Testis (tissue), 3 donors: Measurements from ENCODE around the gene DNAJC13. TPM values are rescaled to one million over a fixed set of nuclear protein-coding genes. Genes with fewer than 3 reads are reported as not detected.

Experiments
- DNase-seq: peaks from one replicate; pipeline ENCODE4 v3.0.0-alpha.2; 2019
- H3K27ac ChIP-seq, 2 donors: fragments of 200-600 bp; sonication (generic); one replicate each; pipeline ENCODE4 v1.5.1; 2019
- H3K27me3 ChIP-seq: fragments of 200-600 bp; sonication (generic); one replicate; pipeline ENCODE4 v1.5.1; 2019
- H3K36me3 ChIP-seq: fragments of 200-600 bp; sonication (generic); one replicate; pipeline ENCODE4 v1.5.1; 2017; ENCODE audit warnings: low read depth; ENCODE audit errors: missing control alignments
- H3K4me1 ChIP-seq: fragments of 200-600 bp; sonication (generic); one replicate; pipeline ENCODE4 v1.5.1; 2019
- H3K4me3 ChIP-seq, 2 donors: fragments of 200-600 bp; sonication (generic); one replicate each; pipeline ENCODE4 v1.5.1; 2017 to 2019
- H3K9me3 ChIP-seq: fragments of 200-600 bp; sonication (generic); one replicate; pipeline ENCODE4 v1.5.1; 2017
- CTCF ChIP-seq, 3 experiments: fragments of 450-650 bp in 2 of 3; fragments of 200-600 bp in 1 of 3; sonication (generic) in 1 of 3; IDR thresholded peaks; one replicate each; pipeline ENCODE4 v1.5.1; 2016 to 2019; ENCODE audit warnings: antibody characterized with exemption in 3 of 3, mild to moderate bottlenecking in 2 of 3, moderate library complexity in 1 of 3
- POLR2A ChIP-seq: fragments of 450-650 bp; IDR thresholded peaks from one replicate; pipeline ENCODE4 v1.6.1; 2017; ENCODE audit warnings: antibody characterized with exemption, mild to moderate bottlenecking, moderate library complexity
- WGBS, 2 donors: methylation state at CpG; one replicate each; pipeline ENCODE4 v1.1.5; 2018; 5-methylcytosine and 5-hydroxymethylcytosine counted together
- intact Hi-C: fragments of 100-400 bp; cut with DNase I; formaldehyde crosslinking; loops from one replicate; pipeline ENCODE4 v1.15.1; 2023; ENCODE audit warnings: low total_unique reads
- polyA plus RNA-seq: library from polyadenylated mRNA; stranded (reverse); fragments of 350-450 nt; fragmentation: Illumina TruSeq; extraction: RNeasy Lipid Tissue Mini Kit (QIAGEN cat#74804); gene quantifications from one replicate; pipeline ENCODE4 v1.2.3, GENCODE V29; 2014; ENCODE audit warnings: low read depth, low replicate concordance; ENCODE audit not compliant: insufficient read depth
- total RNA-seq, 2 donors: library from RNA; depleted of rRNA; stranded (reverse); fragments of >200 nt; gene quantifications; one replicate each; pipeline ENCODE4 v1.2.3, GENCODE V29; 2016

DNAJC13 gene
- total and polyA plus RNA-seq, 3 donors from 2014 or later, result 16.8 to 54.4 (median 40.1) TPM

- no peaks in the 10 kb centered on the region for H3K27me3 ChIP-seq
- 90 to 94% methylated on average over 3 of the region's 3 CpGs for WGBS, 2 donors
- DNase-seq, result no peak
- H3K27ac ChIP-seq, result no peak overlapping the region
- no peak overlapping the region for H3K4me3 ChIP-seq
- intact Hi-C loops, result no loop called here
- H3K9me3 ChIP-seq, result no peaks in the 10 kb centered on the region
- TF ChIP-seq CTCF (IDR thresholded peaks at IDR 0.05), result no peak
- no peak for TF ChIP-seq POLR2A
- H3K4me1 ChIP-seq, result no peaks in the 10 kb centered on the region
- H3K36me3 ChIP-seq, result no peaks in the 10 kb centered on the region
Observed at GRCh38 chr3:132522353-132522752, 105.1 kb downstream of the DNAJC13 start.

GRCh38 chr3:132530624-132531023 is 113.3 kb downstream of the DNAJC13 start:
- no peak overlapping the region for H3K4me3 ChIP-seq
- TF ChIP-seq POLR2A, result no peak
- no peak for TF ChIP-seq CTCF (IDR thresholded peaks at IDR 0.05)
- 83 to 87% methylated on average over 3 of the region's 3 CpGs for WGBS, 2 donors
- DNase-seq, result no peak
- H3K36me3 ChIP-seq, result no peaks in the 10 kb centered on the region
- H3K9me3 ChIP-seq, result no peaks in the 10 kb centered on the region
- no peaks in the 10 kb centered on the region for H3K4me1 ChIP-seq
- no peak overlapping the region for H3K27ac ChIP-seq
- H3K27me3 ChIP-seq, result no peaks in the 10 kb centered on the region
- intact Hi-C loops, result no loop called here

GRCh38 chr3:132535575-132536441 is 118.5 kb downstream of the DNAJC13 start:
- Histone ChIP-seq H3K9me3 (no peaks in the 10 kb centered on the region), H3K4me3 (no peak overlapping the region), H3K4me1 (peaks cover 6% of the 10 kb centered on the region), H3K27me3 (no peaks in the 10 kb centered on the region), H3K27ac (no peak overlapping the region), H3K36me3 (no peaks in the 10 kb centered on the region)
- WGBS, 2 donors, result 59 to 62% methylated on average over 7 of the region's 7 CpGs
- intact Hi-C loops, result no loop called here
- DNase-seq, result peak; percentile 83
- TF ChIP-seq CTCF (IDR thresholded peaks at IDR 0.05) (peak; percentile 75 to 78 (median 78)), POLR2A (no peak)

GRCh38 chr3:132536442-132537153 is 119.3 kb downstream of the DNAJC13 start:
- intact Hi-C loops, result no loop called here
- TF ChIP-seq CTCF (IDR thresholded peaks at IDR 0.05) (no peak), POLR2A (no peak)
- 88 to 96% methylated on average over 3 of the region's 3 CpGs for WGBS, 2 donors

More at GRCh38 chr3:132536442-132537153, 119.3 kb downstream of the DNAJC13 start:
- Histone ChIP-seq H3K4me3 (no peak overlapping the region), H3K27me3 (no peaks in the 10 kb centered on the region), H3K27ac (no peak overlapping the region), H3K4me1 (peaks cover 6% of the 10 kb centered on the region), H3K9me3 (no peaks in the 10 kb centered on the region), H3K36me3 (no peaks in the 10 kb centered on the region)
- DNase-seq, result no peak
